Activated naive CD8-positive, alpha-beta T cell treated with anti-CD3 and anti-CD28 coated beads, Interleukin-2, amount 50 U/mL, for 24 hours (primary cell): ENCODE results near the gene C3AR1.
"Not testable (repeated sequence)": the region's sequence is repeated elsewhere in the genome, so short reads cannot be mapped to it uniquely, and the experiment has no call there.

ENCODE experiments used
- ATAC-seq: fragments of 150-1000 bp; cut with Tn5 transposase; one replicate; pipeline ENCODE4 v1.10.0; 2021
- DNase-seq: peaks from one replicate; pipeline ENCODE4 v3.0.0; 2021
- H3K27ac Mint-ChIP-seq: one replicate; pipeline ENCODE4 v1.8.0; 2021; ENCODE audit warnings: mild to moderate bottlenecking, mixed read lengths
- H3K27me3 Mint-ChIP-seq: one replicate; pipeline ENCODE4 v1.8.0; 2021; ENCODE audit warnings: mixed read lengths
- H3K36me3 Mint-ChIP-seq: one replicate; pipeline ENCODE4 v1.8.0; 2021; ENCODE audit warnings: low read depth, mixed read lengths
- H3K4me1 Mint-ChIP-seq: one replicate; pipeline ENCODE4 v1.8.0; 2021; ENCODE audit warnings: mixed read lengths
- H3K4me3 Mint-ChIP-seq: one replicate; pipeline ENCODE4 v1.8.0; 2021; ENCODE audit warnings: mild to moderate bottlenecking, moderate library complexity, mixed read lengths
- H3K9me3 Mint-ChIP-seq: one replicate; pipeline ENCODE4 v1.8.0; 2021; ENCODE audit warnings: mixed read lengths

The C3AR1 gene

GRCh38 chr12:8065991-8066594, at the start of gene C3AR1:
Gene C3AR1, minus strand, starts transcription at chr12:8066359. Its CDS starts 6,174 bp downstream, at chr12:8060185.
- ATAC-seq (peak; percentile 99), DNase-seq (no peak)
- Mint-ChIP-seq H3K9me3 (no peaks in the 10 kb centered on the region), H3K27ac (peak within 1 kb of the TSS; percentile 54), H3K4me3 (peak within 1 kb of the TSS; percentile 57), H3K36me3 (no peaks in the 10 kb centered on the region), H3K27me3 (no peaks in the 10 kb centered on the region), H3K4me1 (peaks cover 38% of the 10 kb centered on the region)

DNA sequence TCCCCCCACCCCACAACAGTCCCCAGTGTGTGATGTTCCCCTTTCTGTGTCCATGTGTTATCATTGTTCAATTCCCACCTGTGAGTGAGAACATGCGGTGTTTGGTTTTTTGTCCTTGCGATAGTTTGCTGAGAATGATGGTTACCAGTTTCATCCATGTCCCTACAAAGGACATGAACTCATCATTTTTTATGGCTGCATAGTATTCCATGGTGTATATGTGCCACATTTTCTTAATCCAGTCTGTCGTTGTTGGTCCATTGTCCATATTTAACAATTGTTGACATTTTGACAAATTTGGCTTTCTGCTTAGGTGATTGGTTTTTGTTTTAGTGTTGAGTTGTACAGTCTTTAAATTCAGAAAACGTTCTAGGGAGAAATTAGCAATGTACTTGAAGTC, 47.0 kb upstream of the C3AR1 start:
- ATAC-seq, H3K9me3 Mint-ChIP-seq, H3K4me3 Mint-ChIP-seq, DNase-seq, H3K36me3 Mint-ChIP-seq, H3K4me1 Mint-ChIP-seq, H3K27me3 Mint-ChIP-seq, H3K27ac Mint-ChIP-seq: not testable (repeated sequence)

DNA sequence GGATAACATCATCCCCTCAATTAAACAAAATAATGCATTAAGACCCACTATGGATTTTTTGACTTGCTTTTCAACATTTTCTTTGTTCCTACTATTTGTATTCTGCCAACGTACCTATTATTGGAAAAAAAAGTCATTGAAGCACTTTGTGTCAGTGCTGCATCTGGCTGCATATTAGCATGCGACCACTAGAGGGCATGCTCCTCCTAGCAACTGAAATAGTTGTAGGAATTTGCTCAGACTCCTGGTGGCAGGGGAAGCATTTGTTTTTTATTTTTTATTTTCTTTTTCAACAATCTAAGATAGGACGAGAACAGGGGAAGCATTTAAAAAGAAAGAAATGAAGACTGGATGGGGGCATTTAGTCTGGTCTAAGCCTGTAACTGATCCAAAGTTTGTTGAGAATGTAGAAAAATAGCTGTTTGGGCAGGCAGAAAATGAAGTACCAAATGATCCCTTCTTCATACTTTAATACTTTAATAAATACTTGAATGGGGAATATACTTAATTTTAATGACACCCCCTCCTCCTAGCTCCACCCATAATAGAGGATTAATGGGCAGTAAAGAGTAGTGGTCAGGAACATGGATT, 42.7 kb upstream of the C3AR1 start:
- Mint-ChIP-seq H3K36me3 (peaks cover 21% of the 10 kb centered on the region), H3K27me3 (no peaks in the 10 kb centered on the region), H3K4me1 (peaks cover 4% of the 10 kb centered on the region), H3K4me3 (no peak overlapping the region), H3K9me3 (no peaks in the 10 kb centered on the region), H3K27ac (peak overlapping the region; percentile 65)
- no peak for ATAC-seq
- peak; percentile 78 for DNase-seq

GRCh38 chr12:8099235-8099634, 33.1 kb upstream of the C3AR1 start:
- Mint-ChIP-seq H3K4me3 (no peak overlapping the region), H3K4me1 (peaks cover 3% of the 10 kb centered on the region), H3K27ac (peak overlapping the region; percentile 16), H3K27me3 (no peaks in the 10 kb centered on the region), H3K36me3 (peaks cover 33% of the 10 kb centered on the region), H3K9me3 (no peaks in the 10 kb centered on the region)
- no peak for ATAC-seq
- no peak for DNase-seq

- no peak overlapping the region for H3K4me3 Mint-ChIP-seq
- no peak overlapping the region for H3K27ac Mint-ChIP-seq
- peaks cover 3% of the 10 kb centered on the region for H3K4me1 Mint-ChIP-seq
- no peaks in the 10 kb centered on the region for H3K27me3 Mint-ChIP-seq
- no peaks in the 10 kb centered on the region for H3K9me3 Mint-ChIP-seq
- DNase-seq (no peak), ATAC-seq (no peak)
- peaks cover 48% of the 10 kb centered on the region for H3K36me3 Mint-ChIP-seq
Observed at GRCh38 chr12:8096281-8096915, 30.2 kb upstream of the C3AR1 start.

GRCh38 chr12:8093291-8093690, 27.1 kb upstream of the C3AR1 start:
- Mint-ChIP-seq H3K4me3 (no peak overlapping the region), H3K9me3 (no peaks in the 10 kb centered on the region), H3K27ac (no peak overlapping the region), H3K36me3 (peaks cover 63% of the 10 kb centered on the region), H3K4me1 (peaks cover 8% of the 10 kb centered on the region), H3K27me3 (no peaks in the 10 kb centered on the region)
- no peak for ATAC-seq
- DNase-seq, result no peak

DNA sequence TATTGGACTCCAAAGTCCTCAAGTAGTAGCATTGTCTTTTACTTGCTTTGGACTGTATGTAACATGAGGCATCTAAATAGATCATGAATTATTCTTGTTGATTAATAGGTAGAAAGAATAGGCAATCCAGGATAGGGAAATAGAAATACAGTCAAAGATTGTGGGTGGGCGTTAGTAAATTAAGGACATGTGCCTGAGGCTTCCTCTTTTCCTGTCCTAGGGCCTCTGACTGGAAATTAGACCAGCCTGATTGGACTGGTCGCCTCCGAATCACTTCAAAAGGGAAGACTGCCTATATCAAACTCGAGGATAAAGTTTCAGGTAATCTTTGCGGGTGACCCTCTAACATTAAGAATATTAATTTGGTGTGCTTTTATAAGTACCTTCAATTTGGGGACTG, 23.6 kb upstream of the C3AR1 start:
- DNase-seq (no peak), ATAC-seq (no peak)
- no peaks in the 10 kb centered on the region for H3K27me3 Mint-ChIP-seq
- no peak overlapping the region for H3K4me3 Mint-ChIP-seq
- H3K36me3 Mint-ChIP-seq, result peaks cover 57% of the 10 kb centered on the region
- no peaks in the 10 kb centered on the region for H3K9me3 Mint-ChIP-seq
- peaks cover 35% of the 10 kb centered on the region for H3K4me1 Mint-ChIP-seq
- H3K27ac Mint-ChIP-seq, result no peak overlapping the region

GRCh38 chr12:8089277-8089676, 23.1 kb upstream of the C3AR1 start:
- not testable (repeated sequence) for H3K27me3 Mint-ChIP-seq, ATAC-seq, H3K4me3 Mint-ChIP-seq, DNase-seq, H3K9me3 Mint-ChIP-seq
- Mint-ChIP-seq H3K36me3 (peaks cover 56% of the 10 kb centered on the region), H3K4me1 (peaks cover 39% of the 10 kb centered on the region), H3K27ac (peak overlapping the region; percentile 85)

GRCh38 chr12:8088574-8088973, 22.4 kb upstream of the C3AR1 start:
- Mint-ChIP-seq H3K9me3 (no peaks in the 10 kb centered on the region), H3K27ac (peak overlapping the region; percentile 85), H3K4me1 (peaks cover 46% of the 10 kb centered on the region), H3K36me3 (peaks cover 52% of the 10 kb centered on the region), H3K4me3 (peak overlapping the region; percentile 66), H3K27me3 (no peaks in the 10 kb centered on the region)
- DNase-seq, result peak; percentile 20
- peak; percentile 79 for ATAC-seq

DNA sequence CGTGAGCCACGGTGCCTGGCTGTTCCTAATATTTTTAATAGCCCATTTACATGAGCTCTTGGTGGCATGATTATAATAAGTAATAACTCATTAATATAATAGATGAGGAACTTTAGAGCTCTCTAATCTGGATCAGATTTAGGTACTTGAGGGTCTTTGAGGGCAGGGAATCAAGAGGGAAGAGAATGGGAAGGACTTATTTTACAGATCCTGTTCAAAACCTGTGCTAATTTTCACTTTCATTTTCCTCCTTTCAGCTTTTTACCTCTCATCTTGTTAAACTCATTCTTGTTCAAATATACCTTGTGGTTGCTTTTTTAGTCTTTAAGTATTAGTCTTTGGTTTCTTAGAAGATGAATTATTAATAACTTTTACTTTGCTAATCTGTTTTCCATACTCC, 21.5 kb upstream of the C3AR1 start:
- no peak for ATAC-seq
- peaks cover 46% of the 10 kb centered on the region for H3K36me3 Mint-ChIP-seq
- H3K4me1 Mint-ChIP-seq, result peaks cover 53% of the 10 kb centered on the region

GRCh38 chr12:8084351-8084750, 18.2 kb upstream of the C3AR1 start:
- Mint-ChIP-seq H3K4me3 (peak overlapping the region; percentile 99), H3K4me1 (peaks cover 73% of the 10 kb centered on the region), H3K27ac (peak overlapping the region; percentile 95), H3K36me3 (peaks cover 24% of the 10 kb centered on the region)
- not testable (repeated sequence) for H3K27me3 Mint-ChIP-seq, ATAC-seq, H3K9me3 Mint-ChIP-seq
- peak; percentile 48 for DNase-seq

More for the DNA sequence above, 21.5 kb upstream of the C3AR1 start:
- Mint-ChIP-seq H3K27me3 (no peaks in the 10 kb centered on the region), H3K27ac (peak overlapping the region; percentile 85), H3K9me3 (no peaks in the 10 kb centered on the region), H3K4me3 (peak overlapping the region; percentile 66)
- DNase-seq, result no peak

GRCh38 chr12:8082808-8083100, 16.6 kb upstream of the C3AR1 start:
- Mint-ChIP-seq H3K27ac (peak overlapping the region; percentile 95), H3K36me3 (peaks cover 15% of the 10 kb centered on the region), H3K4me3 (peak overlapping the region; percentile 99), H3K27me3 (no peaks in the 10 kb centered on the region), H3K4me1 (peaks cover 75% of the 10 kb centered on the region), H3K9me3 (no peaks in the 10 kb centered on the region)
- ATAC-seq (no peak), DNase-seq (no peak)

- Mint-ChIP-seq H3K4me3 (peak overlapping the region; percentile 99), H3K4me1 (peaks cover 70% of the 10 kb centered on the region), H3K9me3 (no peaks in the 10 kb centered on the region), H3K27me3 (no peaks in the 10 kb centered on the region), H3K36me3 (peaks cover 13% of the 10 kb centered on the region), H3K27ac (peak overlapping the region; percentile 95)
- ATAC-seq (peak; percentile 37), DNase-seq (peak; percentile 46)
Observed at GRCh38 chr12:8081251-8081920, 15.2 kb upstream of the C3AR1 start.

GRCh38 chr12:8080120-8080519, 14.0 kb upstream of the C3AR1 start:
- ATAC-seq (no peak), DNase-seq (no peak)
- Mint-ChIP-seq H3K27me3 (no peaks in the 10 kb centered on the region), H3K9me3 (no peaks in the 10 kb centered on the region), H3K36me3 (peaks cover 5% of the 10 kb centered on the region), H3K4me3 (peak overlapping the region; percentile 29), H3K4me1 (peaks cover 59% of the 10 kb centered on the region), H3K27ac (peak overlapping the region; percentile 95)

DNA sequence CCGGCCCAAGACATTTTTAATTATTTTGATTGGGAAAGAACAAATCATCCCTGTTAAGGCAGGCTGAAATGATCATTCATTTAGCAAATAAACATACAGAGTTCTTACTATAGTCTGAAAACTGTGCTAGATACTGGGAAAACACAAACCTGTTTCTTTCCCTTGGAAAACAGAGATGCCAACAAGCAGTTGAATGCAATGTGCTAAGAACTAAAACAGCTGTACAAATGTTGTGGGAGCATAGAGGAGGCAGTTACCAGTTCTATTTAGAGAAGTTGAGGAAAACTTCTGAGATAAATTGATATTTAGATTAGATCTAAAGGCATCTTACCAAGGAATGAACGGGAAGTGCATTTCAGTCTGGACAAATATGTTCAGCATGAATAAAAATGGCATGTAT, 12.8 kb upstream of the C3AR1 start:
- Mint-ChIP-seq H3K9me3 (no peaks in the 10 kb centered on the region), H3K36me3 (peaks cover 2% of the 10 kb centered on the region), H3K27ac (peak overlapping the region; percentile 95), H3K4me3 (peak overlapping the region; percentile 30), H3K4me1 (peaks cover 50% of the 10 kb centered on the region), H3K27me3 (no peaks in the 10 kb centered on the region)
- ATAC-seq, result no peak
- no peak for DNase-seq
